IPS-20b (cell line): ENCODE data around the gene SPINDOC.

ENCODE experiments used
- H3K27ac ChIP-seq: one replicate; pipeline ENCODE4 v1.5.1; 2013; ENCODE audit warnings: low read length
- H3K27me3 ChIP-seq: 2 replicates; pipeline ENCODE4 v1.6.1; 2013; ENCODE audit warnings: mild to moderate bottlenecking, low read length, inconsistent platforms; ENCODE audit not compliant: insufficient read depth
- H3K36me3 ChIP-seq: 2 replicates; pipeline ENCODE4 v1.6.1; 2013; ENCODE audit warnings: low read depth, mild to moderate bottlenecking, inconsistent platforms, low read length, moderate library complexity; ENCODE audit not compliant: insufficient read depth
- H3K4me1 ChIP-seq: 2 replicates; pipeline ENCODE4 v1.6.1; 2013; ENCODE audit warnings: mild to moderate bottlenecking, control low read depth, inconsistent platforms, low read length, moderate library complexity; ENCODE audit not compliant: insufficient read depth
- H3K4me3 ChIP-seq: 2 replicates; pipeline ENCODE4 v1.5.1; 2013; ENCODE audit warnings: mild to moderate bottlenecking, low read length, inconsistent platforms
- H3K9ac ChIP-seq: 2 replicates; pipeline ENCODE4 v1.6.1; 2013; ENCODE audit warnings: low read depth, mild to moderate bottlenecking, inconsistent platforms, low read length, moderate library complexity
- H3K9me3 ChIP-seq: 2 replicates; pipeline ENCODE4 v1.6.1; 2013; ENCODE audit warnings: mild to moderate bottlenecking, low read depth, low read length, inconsistent platforms; ENCODE audit not compliant: insufficient read depth

The SPINDOC gene

DNA sequence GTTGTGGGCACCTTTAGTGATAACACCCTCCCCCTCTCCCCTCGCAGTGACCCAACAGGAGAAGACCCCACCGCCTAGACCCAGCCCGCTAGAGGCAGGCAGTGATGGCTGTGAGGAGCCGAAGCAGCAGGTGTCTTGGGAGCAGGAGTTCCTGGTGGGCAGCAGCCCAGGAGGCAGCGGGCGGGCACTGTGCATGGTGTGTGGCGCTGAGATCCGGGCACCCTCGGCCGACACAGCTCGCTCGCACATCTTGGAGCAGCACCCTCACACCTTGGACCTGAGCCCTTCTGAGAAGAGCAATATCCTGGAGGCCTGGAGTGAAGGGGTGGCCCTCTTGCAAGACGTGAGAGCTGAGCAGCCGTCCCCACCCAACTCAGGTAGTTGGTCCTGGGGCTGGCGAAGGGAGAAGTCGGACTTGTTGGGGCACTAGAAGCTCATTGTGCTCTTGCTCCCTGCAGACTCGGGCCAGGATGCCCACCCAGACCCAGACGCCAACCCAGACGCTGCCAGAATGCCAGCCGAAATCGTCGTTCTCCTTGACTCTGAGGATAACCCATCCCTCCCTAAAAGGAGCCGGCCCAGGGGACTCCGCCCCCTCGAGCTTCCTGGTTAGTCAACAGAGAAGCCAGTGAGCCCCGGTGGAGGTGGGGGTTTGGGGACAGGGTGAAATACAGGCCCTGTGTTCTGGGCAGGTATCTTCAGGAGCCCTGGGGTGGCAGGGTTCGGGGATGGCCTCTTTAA is 4.7 kb downstream of the SPINDOC start:
- Histone ChIP-seq H3K27ac (no peak overlapping the region), H3K36me3 (peaks cover 80% of the 10 kb centered on the region), H3K4me3 (no peak overlapping the region), H3K27me3 (peaks cover under 1% of the 10 kb centered on the region; the same call in 1 of the 2 replicates), H3K9ac (no peak overlapping the region), H3K9me3 (no peaks in the 10 kb centered on the region), H3K4me1 (peaks cover 6% of the 10 kb centered on the region)

DNA sequence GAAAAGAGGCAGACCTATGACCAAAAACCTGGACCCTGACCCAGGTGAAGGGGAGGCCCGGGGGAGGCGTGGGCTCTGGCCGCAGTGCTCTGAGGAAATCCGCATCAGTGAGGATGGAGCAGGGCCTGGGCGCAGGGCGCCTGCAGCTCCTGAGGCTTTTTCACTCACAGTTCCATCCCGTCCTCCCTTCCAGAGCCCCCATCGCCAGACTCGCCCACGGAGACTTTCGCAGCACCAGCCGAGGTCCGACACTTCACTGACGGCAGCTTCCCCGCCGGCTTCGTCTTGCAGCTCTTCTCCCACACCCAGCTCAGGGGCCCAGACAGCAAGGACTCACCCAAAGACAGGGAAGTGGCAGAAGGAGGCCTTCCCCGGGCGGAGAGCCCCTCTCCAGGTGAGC is 5.4 kb downstream of the SPINDOC start:
- Histone ChIP-seq H3K9me3 (no peaks in the 10 kb centered on the region), H3K4me3 (no peak overlapping the region), H3K27ac (no peak overlapping the region), H3K36me3 (peaks cover 86% of the 10 kb centered on the region), H3K4me1 (peaks cover 6% of the 10 kb centered on the region), H3K27me3 (no peaks in the 10 kb centered on the region), H3K9ac (no peak overlapping the region)

DNA sequence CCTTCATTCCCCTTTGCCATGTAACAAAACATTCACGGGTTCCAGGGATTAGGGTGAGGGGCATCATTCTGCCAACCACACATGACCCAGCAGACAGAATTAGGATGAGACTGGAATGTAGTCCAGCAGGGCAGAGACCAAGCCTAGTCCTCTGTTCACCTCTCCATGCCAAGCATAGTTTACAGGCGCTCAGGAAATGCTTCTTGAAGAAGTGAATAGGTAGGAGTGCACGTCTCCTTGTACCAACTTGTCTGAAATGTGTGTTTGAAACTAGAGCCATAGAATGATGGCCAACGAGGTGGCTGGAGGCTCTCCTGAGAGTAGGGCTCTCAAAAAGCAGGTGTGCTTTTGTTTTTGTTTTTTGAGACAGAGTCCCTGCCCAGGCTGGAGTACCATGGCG is 8.2 kb downstream of the SPINDOC start:
- H3K36me3 ChIP-seq: peaks cover 92% of the 10 kb centered on the region
- H3K4me3 ChIP-seq: no peak overlapping the region
- no peaks in the 10 kb centered on the region for H3K9me3 ChIP-seq
- no peak overlapping the region for H3K9ac ChIP-seq
- H3K4me1 ChIP-seq: no peaks in the 10 kb centered on the region; the same call in 1 of the 2 replicates
- H3K27me3 ChIP-seq: no peaks in the 10 kb centered on the region
- no peak overlapping the region for H3K27ac ChIP-seq

DNA sequence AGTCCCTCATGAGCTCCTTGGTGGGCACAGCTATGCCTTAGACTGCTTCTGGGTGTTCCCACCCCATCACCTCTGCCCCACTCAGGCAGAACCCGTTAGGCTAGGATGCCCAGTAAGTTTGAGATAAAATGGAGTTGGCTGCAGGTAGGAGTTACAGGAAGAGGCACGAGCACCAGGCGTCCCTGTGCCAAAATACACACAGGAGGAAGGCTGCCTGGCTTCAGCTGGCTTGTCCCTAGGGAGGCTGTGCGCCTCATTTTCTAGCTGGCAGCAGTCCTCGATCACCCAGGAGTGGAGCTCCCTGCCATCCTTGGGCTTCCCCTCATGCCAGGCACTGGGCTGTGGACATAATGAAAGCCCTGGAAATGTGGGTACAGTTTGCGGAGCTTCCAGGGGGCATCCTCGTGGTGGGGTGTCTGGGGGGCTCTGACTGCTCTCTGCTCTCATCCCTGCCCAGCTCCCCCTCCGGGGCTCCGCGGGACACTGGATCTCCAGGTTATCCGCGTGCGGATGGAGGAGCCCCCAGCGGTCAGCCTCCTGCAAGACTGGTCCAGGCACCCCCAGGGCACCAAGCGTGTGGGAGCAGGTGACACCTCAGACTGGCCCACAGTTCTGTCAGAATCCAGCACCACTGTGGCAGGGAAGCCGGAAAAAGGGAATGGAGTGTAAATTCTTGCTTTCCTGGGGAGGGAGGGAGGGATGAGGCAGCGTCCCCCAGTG is 13.4 kb downstream of the SPINDOC start:
- H3K27ac ChIP-seq: no peak overlapping the region
- no peaks in the 10 kb centered on the region for H3K9me3 ChIP-seq
- H3K4me3 ChIP-seq: no peak overlapping the region
- H3K36me3 ChIP-seq: peaks cover 54% of the 10 kb centered on the region
- peaks cover 7% of the 10 kb centered on the region; the same call in 1 of the 2 replicates for H3K4me1 ChIP-seq
- H3K9ac ChIP-seq: no peak overlapping the region
- no peaks in the 10 kb centered on the region for H3K27me3 ChIP-seq

DNA sequence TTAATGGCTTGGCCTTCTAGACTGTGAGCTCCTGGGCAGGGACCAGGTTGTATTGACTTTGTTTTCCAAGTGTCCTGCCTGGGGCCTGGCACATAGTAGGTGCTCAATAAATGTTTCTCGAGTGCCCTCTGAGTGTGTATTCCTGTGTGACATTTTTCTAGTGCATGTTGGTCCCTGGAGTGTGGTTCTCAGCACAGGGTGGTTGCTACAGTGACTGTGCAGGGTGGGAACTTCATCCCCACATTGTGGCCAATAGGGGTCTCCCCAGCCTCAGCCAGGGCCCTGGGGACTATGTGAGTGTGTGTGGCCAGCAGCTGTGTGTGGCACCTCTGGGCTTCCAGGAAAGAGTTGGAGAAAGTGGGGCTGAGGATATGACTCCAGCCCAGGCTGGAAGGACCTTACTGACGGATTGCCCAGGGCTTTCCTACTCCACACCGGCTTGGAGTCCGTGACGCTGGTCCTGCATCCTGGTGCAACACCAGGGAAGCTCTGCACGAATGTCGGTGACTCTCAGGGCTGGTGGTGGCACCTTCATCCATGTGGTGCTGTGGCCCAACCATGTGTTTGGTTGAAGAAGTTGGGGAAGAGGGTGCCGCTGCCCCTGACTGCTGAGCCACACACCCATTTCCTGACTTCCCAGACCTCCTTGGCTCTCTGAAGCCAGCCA is 16.7 kb downstream of the SPINDOC start:
- Histone ChIP-seq H3K27ac (no peak overlapping the region), H3K9me3 (no peaks in the 10 kb centered on the region), H3K9ac (no peak overlapping the region), H3K4me1 (peaks cover 11% of the 10 kb centered on the region; the same call in 1 of the 2 replicates), H3K27me3 (no peaks in the 10 kb centered on the region), H3K4me3 (no peak overlapping the region), H3K36me3 (peaks cover 25% of the 10 kb centered on the region)

DNA sequence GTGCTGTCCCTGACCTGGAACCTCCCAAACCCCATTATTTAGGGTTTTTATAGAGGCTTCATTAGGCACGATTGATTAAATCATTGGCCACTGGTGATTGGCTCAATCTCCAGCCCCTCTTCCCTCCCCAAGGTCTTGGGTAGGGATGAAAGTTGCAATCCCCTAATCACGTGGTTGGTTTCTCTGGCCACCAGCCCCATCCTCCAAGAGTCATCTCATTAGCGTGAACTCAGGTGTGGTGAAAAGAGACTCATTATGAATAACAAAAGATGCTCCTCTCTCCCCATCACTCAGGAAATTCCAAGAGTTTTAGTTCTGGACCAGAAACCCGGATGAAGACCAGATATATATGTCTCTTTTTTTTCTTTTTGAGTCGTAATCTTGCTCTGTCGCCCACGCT is 18.1 kb downstream of the SPINDOC start:
- H3K36me3 ChIP-seq: peaks cover 11% of the 10 kb centered on the region; the same call in 1 of the 2 replicates
- H3K27ac ChIP-seq: no peak overlapping the region
- H3K9me3 ChIP-seq: no peaks in the 10 kb centered on the region
- H3K9ac ChIP-seq: no peak overlapping the region
- H3K4me3 ChIP-seq: no peak overlapping the region
- no peaks in the 10 kb centered on the region for H3K27me3 ChIP-seq
- H3K4me1 ChIP-seq: peaks cover 11% of the 10 kb centered on the region; the same call in 1 of the 2 replicates

DNA sequence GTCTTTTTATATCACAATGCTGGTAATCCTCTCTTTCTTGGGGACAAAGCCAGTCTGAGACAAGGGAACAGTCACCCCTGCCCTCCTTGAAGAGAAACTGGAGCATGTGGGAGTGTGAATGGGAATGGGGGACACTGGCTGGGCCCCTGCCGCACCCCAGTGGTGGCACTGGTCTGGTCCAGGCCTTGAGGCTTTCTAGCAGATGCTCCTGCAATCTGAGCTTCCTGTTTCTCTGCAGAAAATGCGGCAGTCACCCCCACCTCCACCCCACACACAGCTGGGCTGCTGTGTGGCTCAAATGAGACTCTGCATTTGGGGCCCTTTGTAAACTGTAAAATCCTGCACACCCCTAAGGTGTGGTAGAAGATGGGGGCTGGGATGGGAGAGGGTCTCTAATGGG is 19.1 kb downstream of the SPINDOC start:
- Histone ChIP-seq H3K27ac (no peak overlapping the region), H3K4me3 (no peak overlapping the region), H3K4me1 (peaks cover 11% of the 10 kb centered on the region; the same call in 1 of the 2 replicates), H3K9ac (no peak overlapping the region), H3K9me3 (no peaks in the 10 kb centered on the region), H3K27me3 (no peaks in the 10 kb centered on the region), H3K36me3 (peaks cover 1% of the 10 kb centered on the region; the same call in 1 of the 2 replicates)

DNA sequence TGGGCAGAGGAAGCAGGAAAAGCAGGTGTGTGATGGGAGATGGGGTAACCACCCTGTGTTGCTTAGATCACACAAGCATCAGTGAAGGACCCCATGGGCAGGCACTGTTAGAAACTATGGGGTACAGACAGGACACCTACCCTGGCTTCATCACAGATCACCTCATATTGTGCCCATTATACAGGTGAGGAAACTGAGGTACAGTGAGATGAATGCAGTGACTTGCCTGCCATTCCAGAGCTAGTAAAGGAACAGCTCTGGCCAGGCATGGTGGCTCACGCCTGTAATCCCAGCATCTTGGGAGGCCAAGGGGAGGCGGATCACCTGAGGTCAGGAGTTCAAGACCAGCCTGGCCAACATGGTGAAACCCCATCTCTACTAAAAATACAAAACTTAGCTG is 19.8 kb downstream of the SPINDOC start:
- Histone ChIP-seq H3K4me3 (no peak overlapping the region), H3K27ac (no peak overlapping the region), H3K36me3 (no peaks in the 10 kb centered on the region), H3K27me3 (no peaks in the 10 kb centered on the region), H3K4me1 (peaks cover 11% of the 10 kb centered on the region), H3K9ac (no peak overlapping the region), H3K9me3 (no peaks in the 10 kb centered on the region)

DNA sequence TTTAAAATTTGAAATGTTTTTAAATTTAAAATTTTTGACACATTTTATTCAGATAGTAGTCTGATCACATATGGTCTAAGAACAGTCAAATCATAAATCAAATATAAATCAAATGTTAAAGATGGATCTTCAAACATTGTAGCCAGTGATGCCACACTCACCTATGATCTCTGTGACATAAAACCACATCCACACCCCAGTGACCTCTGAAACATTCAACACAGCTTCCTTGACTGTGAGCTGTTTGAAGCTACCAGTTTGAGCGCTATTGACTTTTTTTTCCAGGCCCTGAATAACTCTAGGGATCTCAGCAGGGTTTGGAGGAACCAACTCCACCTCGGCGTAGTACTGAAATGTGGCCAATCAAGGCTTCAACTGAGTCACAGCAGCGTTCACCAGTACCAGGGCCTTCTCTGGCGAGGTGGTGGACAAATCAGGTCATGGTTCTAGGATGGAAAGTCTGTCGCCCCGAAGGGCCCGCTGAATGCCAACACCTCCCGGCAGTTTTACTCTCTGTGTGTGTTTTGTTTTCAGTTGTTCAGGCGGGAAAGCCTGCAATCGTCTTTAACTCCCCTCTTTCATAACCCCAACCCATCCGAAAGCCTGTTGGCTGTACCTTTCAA is 21.4 kb downstream of the SPINDOC start:
- no peaks in the 10 kb centered on the region for H3K9me3 ChIP-seq
- H3K36me3 ChIP-seq: no peaks in the 10 kb centered on the region
- no peak overlapping the region for H3K9ac ChIP-seq
- H3K27ac ChIP-seq: no peak overlapping the region
- H3K4me3 ChIP-seq: no peak overlapping the region
- H3K4me1 ChIP-seq: peaks cover 14% of the 10 kb centered on the region
- H3K27me3 ChIP-seq: no peaks in the 10 kb centered on the region

DNA sequence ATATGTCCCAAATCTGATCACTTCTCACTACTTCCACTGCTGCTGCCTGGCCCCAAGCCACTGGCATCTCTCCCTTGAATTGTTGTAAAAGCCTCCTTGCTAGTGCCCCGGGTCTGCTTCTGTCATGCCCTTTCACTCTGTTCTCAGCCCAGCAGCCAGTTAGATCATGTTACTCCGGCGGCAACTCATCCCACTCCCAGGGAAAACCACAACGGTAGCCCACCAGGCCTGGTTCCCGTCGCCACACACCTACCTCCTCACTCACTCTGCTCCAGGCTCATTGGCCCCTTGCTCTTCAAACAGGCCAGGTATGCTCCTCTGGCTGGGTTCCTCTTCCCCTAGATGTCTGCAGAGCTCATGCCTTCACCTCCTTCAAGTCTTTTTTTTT is 21.9 kb downstream of the SPINDOC start:
- Histone ChIP-seq H3K9me3 (no peaks in the 10 kb centered on the region), H3K27ac (no peak overlapping the region), H3K4me1 (peaks cover 17% of the 10 kb centered on the region), H3K36me3 (no peaks in the 10 kb centered on the region), H3K27me3 (no peaks in the 10 kb centered on the region), H3K9ac (no peak overlapping the region), H3K4me3 (no peak overlapping the region)

DNA sequence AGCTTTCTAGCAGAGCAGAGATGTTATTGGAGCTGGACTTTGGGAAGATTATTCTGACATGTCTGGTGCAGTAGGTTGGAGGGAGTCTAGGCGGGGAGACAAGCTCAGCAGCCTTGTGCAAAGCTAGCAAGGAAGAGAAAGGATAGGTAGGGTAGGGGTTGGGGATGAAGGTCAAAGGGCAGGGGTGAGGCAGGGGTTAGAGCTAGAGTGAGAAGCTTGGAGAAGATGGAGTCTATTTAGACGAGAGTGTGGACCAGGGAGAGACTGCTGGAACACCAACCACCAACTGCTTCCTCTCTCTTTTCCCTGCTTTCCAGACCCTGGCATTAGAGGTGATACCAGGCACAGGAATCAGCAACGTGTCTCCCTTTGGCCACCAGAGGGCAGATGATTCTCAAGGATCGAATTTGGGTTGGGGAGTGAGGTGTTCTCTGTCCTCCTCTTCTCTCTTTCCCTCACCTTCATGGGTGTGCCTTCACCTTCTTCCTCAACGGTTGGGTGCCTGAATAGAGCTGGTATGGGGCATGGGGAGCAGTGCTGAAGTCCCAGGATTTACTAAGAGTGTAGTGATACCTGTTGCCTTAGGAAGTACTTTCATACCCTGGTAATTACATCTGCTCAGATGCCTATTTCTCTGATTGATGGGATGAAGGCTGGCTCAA is 23.9 kb downstream of the SPINDOC start:
- Histone ChIP-seq H3K4me1 (peaks cover 24% of the 10 kb centered on the region), H3K9me3 (no peaks in the 10 kb centered on the region), H3K27ac (no peak overlapping the region), H3K27me3 (no peaks in the 10 kb centered on the region), H3K36me3 (no peaks in the 10 kb centered on the region), H3K4me3 (no peak overlapping the region), H3K9ac (no peak overlapping the region)
